ENCODE measurements around the gene USP31.
"Not testable (repeated sequence)": the region's sequence is repeated elsewhere in the genome, so short reads cannot be mapped to it uniquely, and the experiment has no call there.

USP31 gene

GRCh38 chr16:23131931-23132621, 17.2 kb downstream of the USP31 start:
- no peak for DNase-seq

GRCh38 chr16:23131436-23131835, 17.8 kb downstream of the USP31 start:
- no peak for DNase-seq

GRCh38 chr16:23131036-23131435, 18.2 kb downstream of the USP31 start:
- no peak for DNase-seq

DNA sequence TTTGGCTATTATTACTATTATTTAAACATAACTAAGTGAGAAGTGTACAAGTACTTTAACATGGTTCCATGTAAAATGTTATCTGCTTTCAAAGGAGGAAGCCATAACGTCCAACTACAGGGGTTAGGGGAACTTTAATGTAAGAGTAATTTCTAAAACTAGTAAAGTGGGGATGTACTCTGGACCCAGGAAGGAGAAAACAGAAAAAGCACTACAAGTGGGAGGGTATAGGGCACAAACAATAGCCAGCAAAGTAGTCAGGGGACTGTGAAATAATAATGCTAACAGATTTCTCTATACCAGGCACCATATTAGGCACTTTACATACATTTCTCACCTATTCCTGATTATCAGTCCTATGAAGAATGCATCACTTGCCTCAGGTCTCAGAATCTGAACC, 19.6 kb downstream of the USP31 start:
- DNase-seq: no peak

- DNase-seq: no peak
Observed at GRCh38 chr16:23128056-23128455, 21.2 kb downstream of the USP31 start.

GRCh38 chr16:23125277-23125676, 24.0 kb downstream of the USP31 start:
- DNase-seq: no peak

DNA sequence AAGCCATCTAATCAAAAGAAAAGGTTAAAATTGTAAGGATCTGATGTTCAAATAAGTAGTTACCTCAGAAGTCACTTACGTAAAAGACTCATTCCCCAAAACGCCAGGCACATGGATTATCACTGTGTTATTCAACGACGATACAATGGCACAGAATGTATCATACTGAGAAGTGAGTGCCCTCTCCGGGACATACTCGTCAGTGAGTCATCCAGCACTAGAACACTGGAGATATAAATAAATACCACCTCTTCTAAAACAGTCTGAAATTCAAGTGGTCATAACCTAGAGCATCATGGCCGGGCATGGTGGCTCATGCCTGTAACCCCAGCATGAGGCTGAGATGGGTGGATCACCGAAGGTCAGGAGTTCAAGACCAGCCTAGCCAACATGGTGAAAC, 24.9 kb downstream of the USP31 start:
- DNase-seq: no peak

GRCh38 chr16:23122144-23122543, 27.1 kb downstream of the USP31 start:
- DNase-seq: no peak

- DNase-seq: no peak
Observed at GRCh38 chr16:23121024-23121423, 28.2 kb downstream of the USP31 start.

GRCh38 chr16:23120562-23120961, 28.7 kb downstream of the USP31 start:
- DNase-seq: no peak

GRCh38 chr16:23119570-23119969, 29.7 kb downstream of the USP31 start:
- no peak for DNase-seq

GRCh38 chr16:23114131-23114904, 34.9 kb downstream of the USP31 start:
- DNase-seq: no peak

DNA sequence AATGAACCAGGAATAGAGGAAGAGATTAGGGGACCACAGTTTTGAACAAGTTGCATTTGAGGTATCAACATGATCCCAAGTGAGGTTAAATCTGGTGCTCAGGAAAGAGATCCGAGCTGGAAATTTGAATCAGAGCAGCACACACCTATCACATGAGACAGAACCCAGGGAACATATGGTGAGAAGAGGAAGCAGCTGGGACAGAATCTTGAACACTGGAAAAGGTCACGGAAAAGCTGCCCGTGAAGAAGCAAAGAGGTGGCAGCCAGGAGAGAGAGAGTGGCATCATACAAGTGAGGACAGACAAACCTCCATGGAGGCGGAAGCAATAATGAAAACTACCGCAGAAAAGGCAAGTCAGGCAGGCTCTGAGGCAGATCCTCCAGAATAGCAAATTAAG, 36.1 kb downstream of the USP31 start:
- DNase-seq: no peak

- no peak for DNase-seq
Observed at GRCh38 chr16:23110257-23110899, 38.9 kb downstream of the USP31 start.

DNA sequence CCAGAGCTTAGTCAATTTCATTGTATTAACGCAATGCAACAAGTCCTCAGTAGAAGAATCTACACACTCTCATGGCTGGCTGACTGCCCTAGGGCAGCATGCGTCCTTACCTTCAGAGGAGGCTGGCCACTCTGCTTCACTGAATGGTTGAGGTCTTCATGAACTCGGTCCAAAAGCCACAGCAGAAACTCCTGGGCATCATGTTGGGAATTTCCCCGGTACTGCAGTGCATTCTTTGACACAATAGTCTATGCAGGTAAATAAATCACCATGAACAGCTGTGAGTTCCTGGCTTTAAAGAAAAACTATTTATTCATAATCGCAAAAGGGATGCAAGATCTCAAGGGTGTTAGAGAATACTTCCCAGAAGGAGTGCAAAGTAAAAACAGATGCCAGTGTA, 41.3 kb downstream of the USP31 start:
- no peak for DNase-seq

DNA sequence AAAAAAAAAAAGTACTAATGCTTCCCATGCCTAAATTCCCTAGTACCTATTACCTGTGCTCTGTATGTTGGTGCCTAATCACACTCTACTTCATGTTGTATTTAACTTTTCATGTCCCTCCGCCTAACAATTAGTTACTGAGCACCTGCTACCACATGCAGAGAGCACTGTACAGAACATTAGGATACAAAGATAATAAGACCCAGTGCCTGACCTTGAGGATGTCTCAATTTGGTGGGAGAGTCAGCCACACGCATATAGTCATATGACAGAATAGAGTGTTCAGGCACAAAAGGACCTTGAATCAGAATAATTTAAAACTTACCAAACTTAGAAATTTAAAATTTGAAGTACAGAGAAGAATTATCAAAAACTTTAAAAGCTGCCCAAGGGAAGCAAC, 42.1 kb downstream of the USP31 start:
- DNase-seq: no peak

GRCh38 chr16:23105309-23105708, 43.9 kb downstream of the USP31 start:
- no peak for DNase-seq

DNA sequence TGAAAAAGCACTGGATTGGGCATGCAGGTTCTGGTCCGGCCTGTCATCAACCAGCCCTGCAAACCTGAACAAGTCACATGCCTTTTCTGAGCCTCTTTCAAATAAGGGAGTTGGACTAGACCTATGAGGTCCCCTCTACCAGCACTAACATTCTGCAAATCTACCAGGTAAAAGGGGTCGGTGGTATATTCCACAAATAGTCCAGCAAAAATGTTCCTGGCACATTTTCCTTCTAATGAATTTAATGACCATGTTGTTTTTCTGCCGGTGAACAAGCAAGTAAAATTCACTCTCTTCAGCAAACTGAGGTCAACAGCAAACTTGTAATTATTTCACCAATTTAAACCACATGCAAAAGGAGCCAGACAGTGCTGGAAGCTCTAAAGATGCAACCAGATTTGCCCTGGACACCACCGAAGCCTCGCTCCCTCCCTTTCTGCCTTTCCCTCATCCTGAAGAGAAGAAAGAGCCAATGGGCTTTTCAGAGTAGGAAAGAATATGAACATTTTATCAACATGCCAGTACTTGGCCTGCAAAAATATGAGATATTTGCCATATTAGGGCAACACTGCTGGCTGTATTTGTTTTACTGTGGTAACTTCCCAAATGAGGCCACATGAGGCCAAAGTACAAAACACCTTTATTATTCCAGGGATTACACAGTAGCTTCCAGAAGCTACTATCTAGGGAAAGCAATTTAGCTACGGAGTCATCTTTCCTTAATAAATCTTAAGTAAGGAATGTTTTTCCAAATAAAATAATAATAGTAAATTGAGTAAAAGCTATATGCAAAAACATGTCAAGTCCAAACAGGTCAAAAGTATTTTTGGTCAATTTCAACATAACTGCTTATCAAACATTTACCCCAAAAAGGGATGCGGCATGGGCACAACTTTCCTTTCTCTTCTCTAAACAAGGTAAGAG, 45.0 kb downstream of the USP31 start:
- DNase-seq: no peak

DNA sequence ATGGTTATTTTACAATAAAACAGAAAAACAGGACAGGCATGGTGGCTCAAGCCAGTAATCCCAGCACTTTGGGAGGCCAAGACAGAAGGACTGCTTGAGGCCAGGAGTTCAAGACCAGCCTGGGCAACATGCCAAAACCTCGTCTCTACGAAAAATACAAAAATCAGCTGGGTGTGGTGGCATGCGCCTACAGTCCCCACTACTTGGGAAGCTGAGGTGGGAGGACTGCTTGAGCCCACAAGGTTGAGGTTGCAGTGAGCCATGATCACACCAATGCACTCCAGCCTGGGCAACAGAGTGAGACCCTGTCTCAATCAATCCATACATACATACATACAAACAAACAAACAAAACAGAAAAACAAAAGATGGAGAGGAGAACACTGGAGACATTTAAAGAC, 45.6 kb downstream of the USP31 start:
- DNase-seq: no peak

GRCh38 chr16:23101012-23101550, 48.2 kb downstream of the USP31 start:
- DNase-seq: no peak

DNA sequence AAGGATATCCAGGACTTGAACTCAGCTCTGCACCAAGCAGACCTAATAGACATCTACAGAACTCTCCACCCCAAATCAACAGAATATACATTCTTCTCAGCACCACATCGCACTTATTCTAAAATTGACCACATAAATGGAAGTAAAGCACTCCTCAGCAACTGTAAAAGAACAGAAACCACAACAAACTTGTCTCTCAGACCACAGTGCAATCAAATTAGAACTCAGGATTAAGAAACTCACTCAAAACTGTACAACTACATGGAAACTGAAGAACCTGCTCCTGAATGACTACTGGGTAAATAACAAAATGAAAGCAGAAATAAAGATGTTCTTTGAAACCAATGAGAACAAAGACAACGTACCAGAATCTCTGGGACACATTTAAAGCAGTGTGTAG, 52.8 kb downstream of the USP31 start:
- not testable (repeated sequence) for DNase-seq

DNA sequence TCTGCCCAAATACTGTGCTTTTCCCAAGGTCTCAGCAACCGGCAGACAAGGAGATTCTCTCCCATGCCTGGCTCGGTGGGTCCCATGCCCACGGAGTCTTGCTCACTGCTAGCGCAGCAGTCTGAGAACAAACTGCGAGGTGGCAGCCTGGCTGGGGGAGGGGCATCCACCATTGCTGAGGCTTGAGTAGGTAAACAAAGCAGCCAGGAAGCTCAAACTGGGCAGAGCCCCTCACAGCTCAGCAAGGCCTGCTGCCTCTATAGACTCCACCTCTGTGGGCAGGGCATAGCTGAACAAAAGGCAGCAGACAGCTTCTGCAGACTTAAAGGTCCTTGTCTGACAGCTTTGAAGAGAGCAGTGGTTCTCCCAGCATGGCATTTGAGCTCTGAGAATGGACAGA, 55.1 kb downstream of the USP31 start:
- not testable (repeated sequence) for DNase-seq

DNA sequence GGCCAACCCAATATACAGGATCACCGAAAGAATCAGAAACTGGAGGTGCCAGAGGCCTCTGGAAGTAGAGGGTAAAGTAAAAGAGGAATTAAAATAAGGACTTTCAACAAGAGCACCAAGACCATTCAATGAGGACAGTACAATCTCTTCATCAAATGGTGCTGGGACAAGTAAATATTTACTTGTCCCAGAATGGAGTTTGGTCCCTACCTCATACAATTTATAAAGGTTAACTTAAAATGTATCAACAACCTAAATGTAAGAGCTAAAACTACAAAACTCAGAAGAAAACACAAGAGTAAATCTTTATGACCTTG, 56.5 kb downstream of the USP31 start:
- DNase-seq: no peak

Measured in islet precursor cell (in vitro differentiated cells).